MM.1S (cell line): ENCODE measurements around the gene WFDC9.

Source experiments
- DNase-seq: peaks from one replicate; pipeline ENCODE4 v3.0.0-alpha.2; 2015
- H2AFZ ChIP-seq: fragments of 300-600 bp; sonication (generic); 2 replicates; pipeline ENCODE4 v1.6.0; 2016; ENCODE audit warnings: antibody characterized with exemption, low read length
- H3F3A ChIP-seq: fragments of 300-600 bp; sonication (generic); 2 replicates; pipeline ENCODE4 v1.6.1; 2016; ENCODE audit warnings: mild to moderate bottlenecking, antibody characterized with exemption, low read length, moderate library complexity, mixed read lengths; ENCODE audit not compliant: insufficient read depth
- H3K27ac ChIP-seq: fragments of 300-600 bp; sonication (generic); 2 replicates; pipeline ENCODE4 v1.5.1; 2016; ENCODE audit warnings: mild to moderate bottlenecking, low read length
- H3K27me3 ChIP-seq: fragments of 300-600 bp; sonication (generic); replicated peaks from 2 replicates; pipeline ENCODE4 v1.6.0; 2016; ENCODE audit warnings: low read length; ENCODE audit not compliant: insufficient read depth
- H3K36me3 ChIP-seq: fragments of 300-600 bp; sonication (generic); replicated peaks from 2 replicates; pipeline ENCODE4 v1.6.1; 2016; ENCODE audit warnings: mild to moderate bottlenecking, low read length, mixed read lengths; ENCODE audit not compliant: insufficient read depth
- H3K4me1 ChIP-seq: fragments of 300-600 bp; sonication (generic); 2 replicates; pipeline ENCODE4 v1.6.1; 2016; ENCODE audit warnings: low read length, mixed read lengths
- H3K4me2 ChIP-seq: fragments of 300-600 bp; sonication (generic); 2 replicates; pipeline ENCODE4 v1.6.0; 2016; ENCODE audit warnings: low read depth, low read length
- H3K4me3 ChIP-seq: fragments of 300-600 bp; sonication (generic); 2 replicates; pipeline ENCODE4 v1.5.1; 2016; ENCODE audit warnings: low read length, mixed read lengths
- H3K79me2 ChIP-seq: fragments of 300-600 bp; sonication (generic); 2 replicates; pipeline ENCODE4 v1.6.1; 2016; ENCODE audit warnings: mixed run types, low read length, mixed read lengths
- H3K9ac ChIP-seq: fragments of 300-600 bp; sonication (generic); 2 replicates; pipeline ENCODE4 v1.6.1; 2016; ENCODE audit warnings: low read length, mixed read lengths
- H3K9me2 ChIP-seq: fragments of 300-600 bp; sonication (generic); replicated peaks from 2 replicates; pipeline ENCODE4 v1.6.1; 2016; ENCODE audit warnings: mild to moderate bottlenecking, low read length, mixed read lengths; ENCODE audit not compliant: insufficient read depth
- H3K9me3 ChIP-seq: fragments of 300-600 bp; sonication (generic); replicated peaks from 2 replicates; pipeline ENCODE4 v1.6.1; 2016; ENCODE audit warnings: mild to moderate bottlenecking, low read length, mixed read lengths; ENCODE audit not compliant: insufficient read depth
- H4K20me1 ChIP-seq: fragments of 300-600 bp; sonication (generic); 2 replicates; pipeline ENCODE4 v1.6.1; 2016; ENCODE audit warnings: mild to moderate bottlenecking, low read length, moderate library complexity, mixed read lengths; ENCODE audit not compliant: insufficient read depth
- EZH2 ChIP-seq: fragments of 300-600 bp; sonication (generic); optimal IDR thresholded peaks from 2 replicates; pipeline ENCODE3; 2017; ENCODE audit warnings: low read depth, mild to moderate bottlenecking, antibody characterized with exemption, low read length, mixed read lengths
- EZH2phosphoT487 ChIP-seq: fragments of 300-600 bp; sonication (generic); IDR thresholded peaks from 2 replicates; pipeline ENCODE4 v1.6.1; 2018; ENCODE audit warnings: antibody characterized with exemption, low read length
- TF ChIP-seq, protein P1 (sequence below): fragments of 300-600 bp; sonication (generic); IDR thresholded peaks from 2 replicates; pipeline ENCODE4 v1.5.1; 2016; ENCODE audit warnings: antibody characterized with exemption, low read length, mixed read lengths

Gene WFDC9

DNA sequence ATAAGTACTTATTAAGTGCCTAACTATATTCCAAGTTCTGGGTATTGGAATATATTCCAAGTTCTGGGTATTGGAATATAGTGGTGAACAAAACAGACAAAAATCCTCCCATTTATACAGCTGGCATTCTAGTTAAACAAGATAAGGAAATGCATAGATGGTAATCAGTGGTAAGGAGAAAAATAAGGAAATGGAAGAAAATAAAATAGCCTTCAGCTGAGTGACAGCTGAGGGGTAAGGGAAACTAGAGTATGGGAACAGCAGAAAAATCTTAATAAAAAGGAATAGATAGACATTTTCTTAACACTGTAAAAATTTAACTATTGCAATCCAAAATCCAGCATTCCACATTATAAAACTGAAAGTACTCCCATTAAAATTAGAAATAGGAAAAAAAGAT, 18.8 kb downstream of the WFDC9 start:
- no peak for TF ChIP-seq EZH2
- TF ChIP-seq, protein P1, sequence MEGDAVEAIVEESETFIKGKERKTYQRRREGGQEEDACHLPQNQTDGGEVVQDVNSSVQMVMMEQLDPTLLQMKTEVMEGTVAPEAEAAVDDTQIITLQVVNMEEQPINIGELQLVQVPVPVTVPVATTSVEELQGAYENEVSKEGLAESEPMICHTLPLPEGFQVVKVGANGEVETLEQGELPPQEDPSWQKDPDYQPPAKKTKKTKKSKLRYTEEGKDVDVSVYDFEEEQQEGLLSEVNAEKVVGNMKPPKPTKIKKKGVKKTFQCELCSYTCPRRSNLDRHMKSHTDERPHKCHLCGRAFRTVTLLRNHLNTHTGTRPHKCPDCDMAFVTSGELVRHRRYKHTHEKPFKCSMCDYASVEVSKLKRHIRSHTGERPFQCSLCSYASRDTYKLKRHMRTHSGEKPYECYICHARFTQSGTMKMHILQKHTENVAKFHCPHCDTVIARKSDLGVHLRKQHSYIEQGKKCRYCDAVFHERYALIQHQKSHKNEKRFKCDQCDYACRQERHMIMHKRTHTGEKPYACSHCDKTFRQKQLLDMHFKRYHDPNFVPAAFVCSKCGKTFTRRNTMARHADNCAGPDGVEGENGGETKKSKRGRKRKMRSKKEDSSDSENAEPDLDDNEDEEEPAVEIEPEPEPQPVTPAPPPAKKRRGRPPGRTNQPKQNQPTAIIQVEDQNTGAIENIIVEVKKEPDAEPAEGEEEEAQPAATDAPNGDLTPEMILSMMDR: no peak
- no peak for TF ChIP-seq EZH2phosphoT487
- no peak for DNase-seq
- Histone ChIP-seq H3K9me3 (no peaks in the 10 kb centered on the region), H3K36me3 (no peaks in the 10 kb centered on the region), H3K9me2 (no peaks in the 10 kb centered on the region), H2AFZ (no peak overlapping the region), H3F3A (no peaks in the 10 kb centered on the region), H3K4me1 (no peaks in the 10 kb centered on the region), H3K4me2 (no peak overlapping the region), H3K9ac (no peak overlapping the region), H3K79me2 (no peaks in the 10 kb centered on the region), H3K27ac (no peak overlapping the region), H4K20me1 (no peaks in the 10 kb centered on the region), H3K27me3 (no peaks in the 10 kb centered on the region), H3K4me3 (no peak overlapping the region)

DNA sequence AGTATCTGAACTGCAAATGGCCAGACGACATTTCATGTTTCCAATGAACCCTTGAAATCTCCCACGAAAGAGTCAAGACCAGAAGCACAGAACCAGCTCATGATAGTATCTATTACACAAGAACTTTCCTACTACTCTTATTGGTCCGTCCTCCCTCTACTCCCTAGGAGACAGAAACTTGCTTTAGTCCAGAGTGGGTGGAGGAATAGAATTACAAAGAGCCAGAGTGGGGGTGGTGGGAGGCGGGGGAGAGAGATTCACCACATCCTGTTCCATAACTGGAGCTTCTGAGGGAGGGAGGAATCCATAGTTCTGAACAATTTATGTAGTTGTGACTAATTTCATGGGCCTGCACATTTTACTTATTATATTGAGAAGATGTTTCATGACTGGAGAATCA, 20.0 kb downstream of the WFDC9 start:
- Histone ChIP-seq H3K4me3 (no peak overlapping the region), H3K4me1 (no peaks in the 10 kb centered on the region)
- no peak for DNase-seq

DNA sequence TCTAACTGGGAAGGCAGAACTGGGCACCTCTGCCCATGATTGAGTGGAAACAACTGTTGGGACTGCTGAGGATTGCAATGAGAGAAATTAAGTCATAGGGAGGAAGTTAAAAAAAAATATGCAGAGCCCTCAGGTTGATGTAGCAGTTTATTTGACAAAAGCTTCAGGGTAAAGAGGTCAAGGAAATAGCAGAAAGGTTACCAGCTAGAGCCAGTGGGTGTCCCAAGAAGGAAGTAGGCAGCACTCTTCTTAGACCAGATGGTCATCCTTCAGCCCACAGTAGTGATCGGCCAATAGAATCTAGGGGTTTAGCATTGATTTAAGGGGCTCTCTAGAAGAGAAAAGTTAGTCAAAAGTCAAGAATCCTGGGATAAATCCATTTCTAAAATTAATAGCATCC, 23.3 kb downstream of the WFDC9 start:
- Histone ChIP-seq H3K9me3 (no peaks in the 10 kb centered on the region), H3K9me2 (no peaks in the 10 kb centered on the region), H3K4me3 (no peak overlapping the region), H3K36me3 (no peaks in the 10 kb centered on the region), H2AFZ (no peak overlapping the region), H3K9ac (no peak overlapping the region), H3K4me2 (no peak overlapping the region), H3K27me3 (no peaks in the 10 kb centered on the region), H3K27ac (no peak overlapping the region), H4K20me1 (no peaks in the 10 kb centered on the region), H3K79me2 (no peaks in the 10 kb centered on the region), H3F3A (no peaks in the 10 kb centered on the region), H3K4me1 (no peaks in the 10 kb centered on the region)
- TF ChIP-seq EZH2phosphoT487 (no peak), EZH2 (no peak)
- TF ChIP-seq, protein P1: no peak
- no peak for DNase-seq

More for the DNA sequence above, 20.0 kb downstream of the WFDC9 start:
- no peak overlapping the region for H3K27ac ChIP-seq
- H3K9me2 ChIP-seq: no peaks in the 10 kb centered on the region
- no peak overlapping the region for H3K4me2 ChIP-seq
- H2AFZ ChIP-seq: no peak overlapping the region
- no peaks in the 10 kb centered on the region for H3K36me3 ChIP-seq
- no peaks in the 10 kb centered on the region for H3K9me3 ChIP-seq
- no peaks in the 10 kb centered on the region for H4K20me1 ChIP-seq
- no peaks in the 10 kb centered on the region for H3K79me2 ChIP-seq
- TF ChIP-seq, protein P1: no peak
- no peak for TF ChIP-seq EZH2
- no peak for TF ChIP-seq EZH2phosphoT487
- no peak overlapping the region for H3K9ac ChIP-seq
- no peaks in the 10 kb centered on the region for H3F3A ChIP-seq
- no peaks in the 10 kb centered on the region for H3K27me3 ChIP-seq
